Calu3 (cell line): Measurements from ENCODE around the gene ABCB8. TPM values are rescaled to one million over a fixed set of nuclear protein-coding genes. Genes with fewer than 3 reads are reported as not detected.

Experiments
- BruUV-seq: library from RNA; stranded (reverse); fragments of 400-500 nt; replicated peaks from 2 replicates; lab custom pipeline; 2021; lab: Mats Ljungman, UMichigan
- CTCF ChIA-PET: fragments of 300-600 bp; sonication (Branson Sonifier 250); formaldehyde crosslinking; loops from one replicate; lab custom pipeline; 2022; ENCODE audit warnings: antibody characterized with exemption; lab: Charles Lee
- DNase-seq: peaks from one replicate; pipeline ENCODE4 v3.0.0; 2022
- H3K27ac Mint-ChIP-seq: one replicate; pipeline ENCODE4 v1.8.0; 2022; ENCODE audit warnings: mixed read lengths; ENCODE audit not compliant: unreplicated experiment
- H3K27me3 Mint-ChIP-seq: one replicate; pipeline ENCODE4 v1.8.0; 2022; ENCODE audit warnings: mixed read lengths; ENCODE audit not compliant: unreplicated experiment
- H3K36me3 Mint-ChIP-seq: one replicate; pipeline ENCODE4 v1.8.0; 2022; ENCODE audit warnings: mild to moderate bottlenecking, moderate library complexity, mixed read lengths; ENCODE audit not compliant: insufficient read depth, unreplicated experiment
- H3K4me1 Mint-ChIP-seq: one replicate; pipeline ENCODE4 v1.8.0; 2022; ENCODE audit warnings: mild to moderate bottlenecking, low read depth, mixed read lengths; ENCODE audit not compliant: unreplicated experiment
- H3K4me3 Mint-ChIP-seq: one replicate; pipeline ENCODE4 v1.8.0; 2022; ENCODE audit warnings: mild to moderate bottlenecking, low read depth, moderate library complexity, mixed read lengths; ENCODE audit not compliant: unreplicated experiment
- H3K9me3 Mint-ChIP-seq: one replicate; pipeline ENCODE4 v1.8.0; 2022; ENCODE audit warnings: low read depth, mixed read lengths; ENCODE audit not compliant: unreplicated experiment
- CTCF ChIP-seq: fragments of 200-600 bp; IDR thresholded peaks from one replicate; pipeline ENCODE4 v1.8.0; 2022; ENCODE audit warnings: antibody characterized with exemption; ENCODE audit not compliant: unreplicated experiment
- intact Hi-C: fragments of 100-400 bp; cut with micrococcal nuclease; formaldehyde crosslinking; loops from one replicate; pipeline ENCODE4 v1.10.0; 2022; ENCODE audit not compliant: unreplicated experiment
- total RNA-seq: library from RNA; stranded (reverse); gene quantifications from 2 replicates; pipeline ENCODE4 v1.2.3, GENCODE V29; 2022

The ABCB8 gene
- total RNA-seq, 1 experiment from 2014 or later = 40.2 TPM

- H3K27ac Mint-ChIP-seq = no peak overlapping the region
- no peak for TF ChIP-seq CTCF
- H3K4me3 Mint-ChIP-seq = no peak overlapping the region
- H3K9me3 Mint-ChIP-seq = no peaks in the 10 kb centered on the region
- no peaks in the 10 kb centered on the region for H3K27me3 Mint-ChIP-seq
- H3K36me3 Mint-ChIP-seq = peaks cover 37% of the 10 kb centered on the region
- no peak for DNase-seq
- peaks cover 23% of the 10 kb centered on the region for H3K4me1 Mint-ChIP-seq
- intact Hi-C loops = no loop called here
- CTCF ChIA-PET = no interaction called here
- no TSS peak for BruUV-seq
Measured at GRCh38 chr7:151091003-151091402, 62.8 kb downstream of the ABCB8 start.

- Mint-ChIP-seq H3K9me3 (no peaks in the 10 kb centered on the region), H3K4me1 (peaks cover 23% of the 10 kb centered on the region), H3K36me3 (peaks cover 36% of the 10 kb centered on the region), H3K4me3 (no peak overlapping the region), H3K27ac (no peak overlapping the region), H3K27me3 (no peaks in the 10 kb centered on the region)
- no TSS peak for BruUV-seq
- no peak for DNase-seq
- peak; percentile 27 for TF ChIP-seq CTCF
- CTCF ChIA-PET = no interaction called here
- intact Hi-C loops = no loop called here
Measured at GRCh38 chr7:151091431-151091830, 63.2 kb downstream of the ABCB8 start.

- H3K9me3 Mint-ChIP-seq = no peaks in the 10 kb centered on the region
- peaks cover 23% of the 10 kb centered on the region for H3K4me1 Mint-ChIP-seq
- peaks cover 34% of the 10 kb centered on the region for H3K36me3 Mint-ChIP-seq
- BruUV-seq = no TSS peak
- no peak for DNase-seq
- H3K27me3 Mint-ChIP-seq = no peaks in the 10 kb centered on the region
- TF ChIP-seq CTCF = no peak
- H3K27ac Mint-ChIP-seq = no peak overlapping the region
- CTCF ChIA-PET = no interaction called here
- intact Hi-C loops = no loop called here
- H3K4me3 Mint-ChIP-seq = no peak overlapping the region
Measured at GRCh38 chr7:151091988-151092387, 63.7 kb downstream of the ABCB8 start.

- DNase-seq = no peak
- Mint-ChIP-seq H3K4me1 (peaks cover 23% of the 10 kb centered on the region), H3K27ac (no peak overlapping the region), H3K27me3 (no peaks in the 10 kb centered on the region), H3K9me3 (no peaks in the 10 kb centered on the region), H3K4me3 (no peak overlapping the region), H3K36me3 (peaks cover 21% of the 10 kb centered on the region)
- no peak for TF ChIP-seq CTCF
- BruUV-seq = no TSS peak
- CTCF ChIA-PET = no interaction called here
- intact Hi-C loops = no loop called here
Measured at GRCh38 chr7:151093748-151094147, 65.5 kb downstream of the ABCB8 start.
